ENCODE measurements around the gene JSRP1.

The JSRP1 gene

GRCh38 chr19:2223959-2224358, 32.3 kb downstream of the JSRP1 start:
- Histone ChIP-seq H3K4me2 (ENCODE audit: low read length) (no peak overlapping the region), H3K27ac (no peak overlapping the region), H3K9me3 (ENCODE audit: control insufficient read depth, low read length) (no peaks in the 10 kb centered on the region), H3K36me3 (ENCODE audit: control insufficient read depth, insufficient read depth, low read length) (no peaks in the 10 kb centered on the region), H3K27me3 (ENCODE audit: control insufficient read depth, insufficient read depth, low read length) (no peaks in the 10 kb centered on the region), H3K4me1 (no peaks in the 10 kb centered on the region), H3K9ac (no peak overlapping the region), H2AFZ (no peak overlapping the region), H3K4me3 (ENCODE audit: low read depth, low read length) (no peak overlapping the region), H3K79me2 (no peaks in the 10 kb centered on the region)
- TF ChIP-seq CTCF (IDR thresholded peaks at IDR 0.05) = no peak

- H3K9ac ChIP-seq = no peak overlapping the region
- no peaks in the 10 kb centered on the region for H3K36me3 ChIP-seq (ENCODE audit: control insufficient read depth, insufficient read depth, low read length)
- no peaks in the 10 kb centered on the region for H3K9me3 ChIP-seq (ENCODE audit: control insufficient read depth, low read length)
- no peaks in the 10 kb centered on the region for H3K79me2 ChIP-seq
- no peaks in the 10 kb centered on the region for H3K27me3 ChIP-seq (ENCODE audit: control insufficient read depth, insufficient read depth, low read length)
- no peak overlapping the region for H3K27ac ChIP-seq
- H3K4me3 ChIP-seq (ENCODE audit: low read depth, low read length) = no peak overlapping the region
- no peak overlapping the region for H3K4me2 ChIP-seq (ENCODE audit: low read length)
- H2AFZ ChIP-seq = no peak overlapping the region
- no peaks in the 10 kb centered on the region for H3K4me1 ChIP-seq
- TF ChIP-seq CTCF (IDR thresholded peaks at IDR 0.05) = no peak
Measured at GRCh38 chr19:2223391-2223790, 32.8 kb downstream of the JSRP1 start.

GRCh38 chr19:2221918-2222317, 34.3 kb downstream of the JSRP1 start:
- H3K79me2 ChIP-seq = no peaks in the 10 kb centered on the region
- no peak overlapping the region for H2AFZ ChIP-seq
- H3K4me2 ChIP-seq (ENCODE audit: low read length) = no peak overlapping the region
- H3K27ac ChIP-seq = no peak overlapping the region
- no peaks in the 10 kb centered on the region for H3K36me3 ChIP-seq (ENCODE audit: control insufficient read depth, insufficient read depth, low read length)
- TF ChIP-seq CTCF (IDR thresholded peaks at IDR 0.05) = no peak
- no peak overlapping the region for H3K9ac ChIP-seq
- no peaks in the 10 kb centered on the region for H3K4me1 ChIP-seq
- no peaks in the 10 kb centered on the region for H3K27me3 ChIP-seq (ENCODE audit: control insufficient read depth, insufficient read depth, low read length)
- no peaks in the 10 kb centered on the region for H3K9me3 ChIP-seq (ENCODE audit: control insufficient read depth, low read length)
- no peak overlapping the region for H3K4me3 ChIP-seq (ENCODE audit: low read depth, low read length)

GRCh38 chr19:2221250-2221831, 34.9 kb downstream of the JSRP1 start:
- H3K4me2 ChIP-seq (ENCODE audit: low read length) = no peak overlapping the region
- H3K4me3 ChIP-seq (ENCODE audit: low read depth, low read length) = no peak overlapping the region
- TF ChIP-seq CTCF (IDR thresholded peaks at IDR 0.05) = no peak
- no peak overlapping the region for H3K27ac ChIP-seq
- no peaks in the 10 kb centered on the region for H3K36me3 ChIP-seq (ENCODE audit: control insufficient read depth, insufficient read depth, low read length)
- no peaks in the 10 kb centered on the region for H3K27me3 ChIP-seq (ENCODE audit: control insufficient read depth, insufficient read depth, low read length)
- H3K9me3 ChIP-seq (ENCODE audit: control insufficient read depth, low read length) = no peaks in the 10 kb centered on the region
- H3K9ac ChIP-seq = no peak overlapping the region
- no peaks in the 10 kb centered on the region for H3K4me1 ChIP-seq
- no peak overlapping the region for H2AFZ ChIP-seq
- no peaks in the 10 kb centered on the region for H3K79me2 ChIP-seq

- H3K4me2 ChIP-seq (ENCODE audit: low read length) = no peak overlapping the region
- H3K27me3 ChIP-seq (ENCODE audit: control insufficient read depth, insufficient read depth, low read length) = no peaks in the 10 kb centered on the region
- no peak for TF ChIP-seq CTCF (IDR thresholded peaks at IDR 0.05)
- H3K36me3 ChIP-seq (ENCODE audit: control insufficient read depth, insufficient read depth, low read length) = no peaks in the 10 kb centered on the region
- no peaks in the 10 kb centered on the region for H3K9me3 ChIP-seq (ENCODE audit: control insufficient read depth, low read length)
- no peak overlapping the region for H3K27ac ChIP-seq
- no peak overlapping the region for H2AFZ ChIP-seq
- no peaks in the 10 kb centered on the region for H3K79me2 ChIP-seq
- no peaks in the 10 kb centered on the region for H3K4me1 ChIP-seq
- no peak overlapping the region for H3K9ac ChIP-seq
- no peak overlapping the region for H3K4me3 ChIP-seq (ENCODE audit: low read depth, low read length)
Measured at GRCh38 chr19:2219726-2220125, 36.5 kb downstream of the JSRP1 start.

Measured in parathyroid adenoma (tissue), 2 donors.